Activated CD4-positive, alpha-beta T cell treated with anti-CD3 and anti-CD28 coated beads, Interleukin-2, amount 50 U/mL, for 16 hours (primary cell): ENCODE measurements around the gene FLT1.

ENCODE experiments used
- DNase-seq: peaks from one replicate; pipeline ENCODE4 v3.0.0-alpha.2; 2020

FLT1 gene

DNA sequence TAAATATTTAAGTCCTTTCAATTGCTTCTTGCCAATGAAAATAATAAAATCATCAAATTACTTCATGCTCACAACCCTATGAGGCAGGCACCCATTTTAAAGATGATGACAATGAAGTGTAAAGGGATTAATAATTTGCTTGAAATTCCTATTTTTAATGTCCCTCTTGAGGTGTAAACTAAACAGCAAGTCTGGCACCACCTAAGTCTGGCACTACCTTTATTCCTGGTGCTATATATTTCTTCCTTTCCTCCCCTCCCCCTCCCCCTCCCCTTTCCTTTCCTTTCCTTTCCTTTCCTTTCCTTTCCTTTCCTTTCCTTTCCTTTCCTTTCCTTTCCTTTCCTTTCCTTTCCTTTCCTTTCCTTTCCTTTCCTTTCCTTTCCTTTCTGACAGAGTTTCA is 42.2 kb downstream of the FLT1 start:
- DNase-seq = no peak

GRCh38 chr13:28451482-28452217 is 43.3 kb downstream of the FLT1 start:
- no peak for DNase-seq

DNA sequence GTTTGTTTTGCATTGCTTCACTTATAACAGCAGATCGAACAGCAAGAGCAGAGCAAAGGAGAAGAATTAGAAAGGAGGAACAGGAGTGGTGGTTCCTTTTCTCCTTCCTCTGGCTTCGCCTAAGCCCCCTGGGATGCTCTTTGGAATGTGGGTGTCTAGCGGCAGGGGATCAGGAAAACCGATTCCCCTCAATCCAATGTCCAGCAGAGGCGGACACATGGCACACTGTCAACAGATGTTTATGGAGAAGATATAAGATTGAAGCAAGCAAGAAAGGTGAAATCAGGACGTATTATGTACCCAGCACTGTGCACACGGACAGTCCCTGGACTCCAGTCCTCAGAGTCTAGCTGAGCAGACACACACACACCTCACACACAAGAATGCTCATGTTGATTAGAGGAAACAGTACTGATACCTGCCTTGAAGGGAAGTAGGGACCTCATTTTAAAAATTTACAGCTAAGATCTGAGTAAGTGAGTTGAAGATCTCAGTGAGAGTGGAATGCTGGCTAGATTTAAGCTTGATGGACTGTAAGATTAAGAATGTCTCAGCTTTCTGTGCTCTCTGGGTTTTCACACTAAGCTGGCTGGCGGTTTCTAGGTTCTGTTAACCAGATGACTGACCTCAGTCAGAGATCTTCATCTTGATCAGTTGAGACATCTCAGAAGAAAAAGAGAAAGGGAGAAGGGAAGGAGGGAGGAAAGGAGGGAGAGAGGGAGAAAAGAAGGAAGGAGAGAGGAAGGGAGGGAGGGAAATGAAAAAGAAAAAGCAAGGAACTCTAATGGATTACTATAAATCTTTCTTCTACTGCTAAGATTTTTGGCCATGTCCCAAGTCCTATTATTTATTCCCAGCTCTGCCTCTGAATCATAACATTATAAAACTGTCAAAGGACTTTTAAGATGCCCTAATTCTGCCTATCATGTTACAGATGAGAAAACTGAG is 44.8 kb downstream of the FLT1 start:
- DNase-seq = no peak

- no peak for DNase-seq
Measured at GRCh38 chr13:28448651-28449358, 46.1 kb downstream of the FLT1 start.

- no peak for DNase-seq
Measured at GRCh38 chr13:28447989-28448388, 46.9 kb downstream of the FLT1 start.

GRCh38 chr13:28447206-28447605 is 47.7 kb downstream of the FLT1 start:
- DNase-seq = no peak

DNA sequence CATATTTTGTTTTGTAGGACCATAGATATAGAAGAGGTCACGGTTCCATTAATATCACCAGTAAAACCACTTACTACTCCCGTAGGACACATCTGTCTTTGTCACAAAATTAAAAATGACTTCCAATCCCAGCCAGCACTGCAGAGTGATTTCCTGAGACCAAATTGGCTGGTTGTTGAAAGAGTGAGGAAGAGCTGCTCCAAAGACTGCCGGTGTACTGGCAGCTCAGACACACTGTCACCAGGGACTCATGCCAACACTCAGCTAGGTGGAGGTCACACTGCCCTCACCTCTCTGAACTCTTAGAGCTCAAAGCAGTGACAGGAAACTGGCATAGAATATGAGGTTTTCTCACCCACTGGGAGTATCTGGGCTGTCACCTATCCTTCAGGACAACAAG is 52.1 kb downstream of the FLT1 start:
- no peak for DNase-seq

- DNase-seq = no peak
Measured at GRCh38 chr13:28441529-28441928, 53.4 kb downstream of the FLT1 start.

DNA sequence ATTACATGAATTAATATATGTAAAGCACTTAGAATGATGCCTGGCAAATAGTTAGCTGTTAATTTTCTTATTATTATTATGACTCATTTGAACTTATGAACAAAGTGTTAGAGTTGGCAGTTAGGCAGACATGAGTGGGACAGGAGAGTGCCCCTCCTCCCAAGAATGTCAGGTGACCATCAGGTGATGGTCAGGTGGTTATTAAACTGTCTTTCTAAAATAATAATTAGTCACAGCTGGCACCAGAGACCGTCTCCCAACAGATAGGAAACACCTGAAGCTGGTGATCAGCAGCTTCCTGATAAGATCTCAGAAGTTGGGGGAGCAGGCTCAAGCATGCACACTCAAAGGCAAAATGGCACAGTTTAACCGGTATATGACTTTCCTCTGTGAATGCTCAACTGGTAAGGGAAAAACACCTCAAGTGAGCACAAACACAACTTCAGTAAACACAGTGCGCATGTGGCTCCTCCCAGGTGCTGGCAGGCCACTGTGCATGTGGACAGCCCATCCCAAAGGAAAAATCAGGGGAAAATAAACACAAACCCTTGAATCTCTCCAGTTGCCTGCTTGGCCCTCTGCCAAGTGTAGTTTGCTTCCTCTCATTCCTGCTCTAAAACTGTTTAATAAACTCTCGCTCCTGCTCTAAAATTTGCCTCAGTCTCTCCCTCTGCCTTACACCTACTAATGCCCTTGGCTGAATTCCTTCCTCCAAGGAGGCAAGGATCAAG is 54.0 kb downstream of the FLT1 start:
- DNase-seq = no peak

DNA sequence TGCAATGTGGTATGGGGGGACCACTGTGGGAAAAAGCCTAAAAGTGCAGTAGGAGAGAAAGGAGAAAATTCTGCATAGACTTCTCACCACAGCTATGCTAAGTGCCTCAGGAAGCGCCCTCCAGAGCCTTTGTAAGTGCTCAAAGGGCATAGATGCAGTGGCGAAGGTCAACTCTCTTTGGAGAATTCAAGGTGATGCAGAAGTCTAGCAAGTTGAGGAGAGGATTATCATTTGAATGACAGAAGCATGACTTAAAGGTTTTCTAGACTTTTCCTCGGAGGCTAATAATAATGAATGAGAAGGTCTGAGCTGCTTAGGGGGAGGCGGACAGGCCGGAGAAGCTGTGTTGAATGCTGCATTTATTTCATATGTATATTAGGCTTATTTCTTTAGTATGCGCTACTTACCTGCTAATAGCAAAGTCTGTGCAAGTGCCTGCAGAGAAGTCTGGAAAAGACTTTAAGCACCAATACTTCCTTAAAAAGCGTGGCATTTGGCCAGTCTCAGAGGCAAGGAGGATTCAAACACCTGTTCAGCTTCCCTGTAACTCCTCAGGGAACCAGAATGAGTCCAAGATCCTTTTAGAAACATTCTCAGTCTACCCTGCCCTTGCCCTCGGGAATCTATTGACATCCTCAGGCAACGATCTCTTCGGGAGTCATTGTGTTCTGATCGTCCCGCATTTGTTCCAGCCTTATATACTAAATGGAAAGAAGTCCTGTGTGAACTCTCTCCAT is 56.2 kb downstream of the FLT1 start:
- no peak for DNase-seq

DNA sequence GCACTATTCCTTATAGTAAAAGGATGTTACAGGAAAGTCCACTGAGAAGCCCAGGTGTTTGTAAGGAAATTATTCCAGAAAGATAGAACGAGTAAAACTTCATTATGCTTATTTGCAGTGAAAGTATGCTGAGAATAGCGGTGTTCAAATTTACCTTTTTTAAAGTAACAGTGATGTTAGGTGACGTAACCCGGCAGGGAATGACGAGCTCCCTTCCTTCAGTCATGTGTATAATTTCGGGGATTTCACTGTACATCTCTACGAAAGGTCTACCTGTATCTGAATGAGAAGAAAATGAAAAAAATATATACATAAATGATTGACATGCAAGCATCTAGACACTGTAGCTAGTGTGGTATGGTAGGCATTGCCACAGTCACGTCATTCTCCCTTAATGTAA is 56.9 kb downstream of the FLT1 start:
- no peak for DNase-seq

DNA sequence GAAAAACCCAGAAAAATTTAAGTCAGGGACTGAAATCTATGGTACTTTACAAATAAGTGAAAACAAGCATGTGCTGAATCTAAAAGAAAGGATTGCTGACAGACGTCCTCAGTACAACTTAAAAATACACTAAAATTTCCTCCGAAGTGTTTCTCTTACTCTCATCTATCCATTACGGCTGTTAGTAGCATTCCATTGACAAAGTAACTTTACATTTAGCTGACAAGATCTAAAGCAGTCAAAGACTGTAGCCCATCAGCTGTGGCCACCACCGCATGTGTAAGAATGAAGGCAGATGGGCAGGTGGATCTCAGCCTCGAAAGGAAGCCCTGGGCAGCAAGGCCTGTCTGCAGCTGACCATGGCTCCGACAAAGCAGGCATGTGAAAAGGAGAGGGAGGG is 59.0 kb downstream of the FLT1 start:
- no peak for DNase-seq

GRCh38 chr13:28434926-28435325 is 60.0 kb downstream of the FLT1 start:
- DNase-seq = no peak

- DNase-seq = no peak
Measured at GRCh38 chr13:28432816-28433560, 61.9 kb downstream of the FLT1 start.

DNA sequence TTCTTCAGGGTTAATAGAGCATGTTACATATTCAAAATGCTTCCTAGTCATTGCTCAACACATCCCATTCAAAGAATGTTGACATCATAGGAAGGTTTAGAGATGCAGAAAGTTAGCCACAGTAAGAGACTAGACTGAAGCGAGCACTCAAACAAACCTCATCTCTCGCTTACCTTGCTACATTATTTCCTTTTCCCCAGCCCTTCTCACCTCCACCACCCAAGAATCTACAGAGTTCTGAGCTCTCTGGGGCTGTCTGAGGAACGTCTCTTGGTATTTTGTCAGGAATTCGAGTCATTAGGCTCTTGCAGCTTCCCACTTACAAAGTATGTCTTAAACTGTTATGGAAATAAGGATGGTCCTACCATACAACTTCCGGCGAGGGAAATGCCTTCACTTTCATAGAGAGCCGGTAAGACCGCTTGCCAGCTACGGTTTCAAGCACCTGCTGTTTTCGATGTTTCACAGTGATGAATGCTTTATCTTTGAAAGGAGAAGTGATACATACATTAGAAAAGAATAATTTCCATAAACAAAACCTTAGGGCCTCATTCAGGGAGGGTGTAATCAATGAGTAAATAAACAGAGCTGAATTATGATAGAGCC is 65.1 kb downstream of the FLT1 start:
- no peak for DNase-seq

DNA sequence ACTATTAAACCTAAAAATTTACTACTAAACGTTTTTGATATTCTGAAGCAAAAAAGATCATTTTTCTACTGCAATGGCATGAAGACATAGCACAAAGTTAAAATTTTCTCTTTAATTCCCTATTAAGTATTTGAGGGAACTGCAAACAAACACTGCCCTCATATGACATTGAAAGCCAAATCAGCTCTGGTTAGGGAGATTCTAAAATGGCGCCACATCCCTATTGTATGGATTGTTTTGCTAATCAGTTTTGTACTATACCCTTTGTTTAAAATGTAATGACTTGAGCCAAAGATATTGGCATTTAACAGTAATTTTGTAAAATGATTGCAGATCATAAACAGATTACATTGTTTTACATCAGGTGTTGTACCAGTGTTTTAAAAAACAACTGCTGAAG is 65.8 kb downstream of the FLT1 start:
- DNase-seq = no peak

- no peak for DNase-seq
Measured at GRCh38 chr13:28426381-28426780, 68.5 kb downstream of the FLT1 start.

- DNase-seq = no peak
Measured at GRCh38 chr13:28425793-28426192, 69.1 kb downstream of the FLT1 start.

DNA sequence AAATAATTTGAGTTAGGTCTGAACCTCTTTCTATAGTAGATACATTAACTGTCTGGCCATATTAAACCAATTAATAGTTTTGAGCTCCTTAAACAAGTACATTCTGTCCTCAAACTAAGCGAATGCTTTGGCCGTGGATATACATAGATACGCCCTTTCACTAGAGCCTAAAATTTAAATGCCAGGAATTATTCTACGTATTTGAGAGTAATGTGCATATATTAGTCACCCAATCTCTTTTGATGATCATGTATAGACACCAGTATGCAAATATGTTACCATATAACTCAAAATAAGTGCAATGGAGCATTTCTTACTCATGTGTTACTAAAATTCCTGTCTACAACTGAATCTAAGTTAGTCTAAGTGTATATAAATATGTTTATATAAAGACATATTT is 70.4 kb downstream of the FLT1 start:
- DNase-seq = no peak

DNA sequence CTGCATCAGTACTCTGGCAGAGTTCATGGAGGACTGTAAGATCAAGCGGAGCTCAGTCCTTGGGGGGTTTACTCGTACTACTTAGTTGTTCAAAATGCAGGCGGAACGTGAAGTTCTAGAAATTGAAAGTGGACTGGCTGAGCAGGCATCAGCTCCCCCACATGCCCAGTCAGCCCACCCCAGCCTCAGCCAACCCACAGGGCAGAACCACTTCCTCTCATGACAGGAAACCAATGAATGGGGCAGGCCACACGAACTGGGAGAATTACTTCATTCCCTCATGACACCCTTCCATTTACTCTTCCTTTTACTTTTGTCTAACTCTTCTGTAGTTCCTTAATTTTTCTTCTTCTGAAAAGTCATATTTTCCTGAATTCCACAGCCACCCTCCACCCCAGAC is 71.9 kb downstream of the FLT1 start:
- peak; percentile 30 for DNase-seq
